Right kidney (tissue), 1 donor: Measurements from ENCODE around the gene DMPK.
A peak's percentile ranks its signal among the peaks of the same experiment; 100 is the strongest.
"Not testable (repeated sequence)": the region's sequence is repeated elsewhere in the genome, so short reads cannot be mapped to it uniquely, and the experiment has no call there.

Source experiments
- DNase-seq: peaks from one replicate; pipeline ENCODE4 v3.0.0-alpha.2; 2016

Gene DMPK

DNA sequence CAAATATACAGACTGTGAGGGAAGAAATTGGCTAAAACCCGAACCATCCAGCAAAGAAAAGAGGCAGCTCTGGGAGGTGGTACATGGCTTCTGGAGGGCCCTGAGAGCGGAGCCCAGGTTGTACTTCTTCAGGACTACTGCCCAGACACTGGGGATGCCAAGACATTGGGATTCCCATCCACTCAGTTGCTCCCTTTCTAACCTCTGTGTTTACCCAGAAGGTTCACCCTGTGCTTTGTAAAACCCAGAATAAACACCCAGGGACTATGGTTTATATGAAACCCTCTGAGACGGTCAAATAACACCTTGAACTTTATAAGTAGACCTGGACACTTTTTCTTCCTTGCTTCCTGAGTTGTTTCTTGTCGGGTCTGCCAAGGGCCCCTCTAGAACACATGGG is 39.3 kb downstream of the DMPK start:
- no peak for DNase-seq

- DNase-seq = no peak
Measured at GRCh38 chr19:45739498-45740439, 42.5 kb downstream of the DMPK start.

- no peak for DNase-seq
Measured at GRCh38 chr19:45733160-45733810, 49.0 kb downstream of the DMPK start, which contains the start of gene MEIOSIN. TSS of gene MEIOSIN (plus strand) at chr19:45733439. CDS start at chr19:45735377, 1,938 bp downstream.

DNA sequence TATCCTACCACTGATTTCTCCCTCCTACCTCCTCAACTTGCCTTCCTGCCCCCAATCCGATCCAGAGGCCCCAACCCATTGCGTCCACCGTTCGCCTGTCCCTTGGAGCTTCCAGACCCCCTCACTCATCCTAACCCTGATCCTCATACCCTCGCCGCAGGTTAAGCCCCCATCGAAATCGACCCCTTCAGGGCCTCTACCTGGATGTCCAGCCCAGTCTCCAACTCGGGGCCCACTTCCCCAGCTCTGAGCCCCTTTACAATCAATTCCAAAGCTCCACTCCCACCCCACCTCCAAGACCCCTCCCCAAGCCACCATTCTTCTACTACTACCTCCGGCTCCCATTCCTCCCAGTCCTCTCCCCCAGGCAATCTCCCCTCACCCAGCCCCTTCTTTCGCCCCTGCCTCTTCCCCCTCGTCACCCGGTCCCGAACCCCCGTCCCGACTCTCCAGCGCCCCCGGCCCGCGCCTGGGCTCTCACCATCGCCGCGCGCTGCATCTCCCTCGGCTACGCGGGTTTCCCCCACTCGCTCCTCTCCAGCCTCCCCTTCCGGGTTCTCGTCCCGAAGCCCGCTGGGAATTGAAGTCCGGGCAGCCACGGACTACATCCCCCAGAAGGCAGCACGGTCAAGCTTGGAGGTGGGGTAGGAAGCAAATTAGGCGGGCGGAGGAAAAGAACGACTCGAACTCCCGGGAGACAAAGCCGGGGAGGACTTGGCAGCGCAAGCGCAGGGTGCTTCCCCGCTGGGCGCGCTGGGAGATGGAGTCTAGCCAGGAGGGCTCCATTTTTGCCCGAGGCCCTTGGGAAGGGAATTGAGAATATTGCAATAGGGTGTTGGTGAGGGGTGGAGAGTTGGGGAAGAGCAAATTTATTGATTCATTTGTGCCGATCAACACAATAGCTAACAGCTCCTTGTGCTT is 51.7 kb downstream of the DMPK start, which contains the start of gene FBXO46:
FBXO46 (minus strand) TSS at position 529 of the 921 bp plus-strand sequence. CDS start 17,401 bp downstream, outside the sequence.
- peak; percentile 76 for DNase-seq

DNA sequence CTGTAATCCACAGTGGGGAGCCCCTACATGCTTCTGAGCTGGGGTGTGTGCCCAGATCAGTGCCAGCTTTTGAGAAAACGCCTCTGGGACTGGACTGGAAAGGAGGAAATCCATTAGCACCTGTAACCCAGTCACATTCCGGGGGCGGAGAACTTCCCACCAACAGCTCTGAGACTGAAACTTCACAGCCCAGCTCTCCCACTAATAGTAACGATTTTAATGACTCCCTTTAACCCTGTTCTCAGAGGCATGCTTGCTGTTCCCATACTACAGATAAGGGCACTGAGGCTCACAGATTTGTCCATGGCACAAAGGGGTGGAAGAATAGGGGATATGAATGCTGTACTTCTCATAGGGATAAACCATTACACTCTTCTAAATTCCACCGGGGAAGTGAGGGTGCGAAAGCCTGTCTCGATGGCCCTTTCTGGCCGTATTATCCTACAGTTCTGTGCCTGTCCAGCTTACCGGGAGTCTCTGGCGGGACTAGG is 52.4 kb downstream of the DMPK start:
- DNase-seq = no peak

- DNase-seq = not testable (repeated sequence)
Measured at GRCh38 chr19:45728683-45729082, 53.6 kb downstream of the DMPK start.

DNA sequence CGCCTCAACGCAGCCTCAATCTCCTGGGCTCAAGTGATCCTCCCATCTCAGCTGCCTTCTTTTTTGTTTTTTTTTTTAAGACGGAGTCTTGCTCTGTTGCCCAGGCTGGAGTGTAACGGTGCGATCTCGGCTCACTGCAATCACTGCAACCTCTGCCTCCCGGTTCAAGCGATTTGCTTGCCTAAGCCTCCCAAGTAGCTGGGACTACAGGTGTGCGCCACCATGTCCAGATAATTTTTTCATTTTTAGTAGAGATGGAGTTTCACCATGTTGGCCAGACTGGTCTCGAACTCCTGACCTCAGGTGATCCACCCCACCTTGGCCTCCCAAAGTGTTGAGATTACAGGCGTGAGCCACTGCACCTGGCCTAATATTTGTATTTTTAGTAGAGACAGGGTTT is 62.2 kb downstream of the DMPK start:
- not testable (repeated sequence) for DNase-seq
